NB4 (cell line): ENCODE measurements around the gene AP3S1.

ENCODE experiments used
- MYC ChIP-seq: IDR thresholded peaks from 2 replicates; pipeline ENCODE4 v1.6.1; 2011; ENCODE audit warnings: low read depth, low read length
- POLR2A ChIP-seq: IDR thresholded peaks from 2 replicates; pipeline ENCODE4 v1.6.1; 2011; ENCODE audit warnings: mild to moderate bottlenecking; ENCODE audit not compliant: insufficient read length; ENCODE audit errors: extremely low read depth
- TF ChIP-seq, protein P1 (sequence below): IDR thresholded peaks from one replicate; pipeline ENCODE4 v1.5.1; 2012; ENCODE audit warnings: low read depth, low read length
- TF ChIP-seq, protein P2 (sequence below): IDR thresholded peaks from 2 replicates; pipeline ENCODE4 v1.6.1; 2011; ENCODE audit warnings: low read depth, low read length

DNA sequence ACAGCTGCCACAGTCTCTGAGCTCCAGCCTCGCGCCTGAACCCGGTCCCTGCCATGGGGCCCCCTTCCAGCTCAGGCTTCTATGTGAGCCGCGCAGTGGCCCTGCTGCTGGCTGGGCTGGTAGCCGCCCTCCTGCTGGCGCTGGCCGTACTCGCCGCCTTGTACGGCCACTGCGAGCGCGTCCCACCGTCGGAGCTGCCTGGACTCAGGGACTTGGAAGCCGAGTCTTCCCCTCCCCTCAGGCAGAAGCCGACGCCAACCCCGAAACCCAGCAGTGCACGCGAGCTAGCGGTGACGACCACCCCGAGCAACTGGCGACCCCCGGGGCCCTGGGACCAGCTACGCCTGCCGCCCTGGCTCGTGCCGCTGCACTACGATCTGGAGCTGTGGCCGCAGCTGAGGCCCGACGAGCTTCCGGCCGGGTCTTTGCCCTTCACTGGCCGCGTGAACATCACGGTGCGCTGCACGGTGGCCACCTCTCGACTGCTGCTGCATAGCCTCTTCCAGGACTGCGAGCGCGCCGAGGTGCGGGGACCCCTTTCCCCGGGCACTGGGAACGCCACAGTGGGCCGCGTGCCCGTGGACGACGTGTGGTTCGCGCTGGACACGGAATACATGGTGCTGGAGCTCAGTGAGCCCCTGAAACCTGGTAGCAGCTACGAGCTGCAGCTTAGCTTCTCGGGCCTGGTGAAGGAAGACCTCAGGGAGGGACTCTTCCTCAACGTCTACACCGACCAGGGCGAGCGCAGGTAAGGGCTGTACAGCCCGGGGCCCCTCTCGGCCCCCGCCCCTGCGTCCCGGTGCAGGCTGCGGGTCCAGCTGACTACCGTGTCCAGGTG lies 121.0 kb downstream of the AP3S1 start:
- TF ChIP-seq, protein P1, sequence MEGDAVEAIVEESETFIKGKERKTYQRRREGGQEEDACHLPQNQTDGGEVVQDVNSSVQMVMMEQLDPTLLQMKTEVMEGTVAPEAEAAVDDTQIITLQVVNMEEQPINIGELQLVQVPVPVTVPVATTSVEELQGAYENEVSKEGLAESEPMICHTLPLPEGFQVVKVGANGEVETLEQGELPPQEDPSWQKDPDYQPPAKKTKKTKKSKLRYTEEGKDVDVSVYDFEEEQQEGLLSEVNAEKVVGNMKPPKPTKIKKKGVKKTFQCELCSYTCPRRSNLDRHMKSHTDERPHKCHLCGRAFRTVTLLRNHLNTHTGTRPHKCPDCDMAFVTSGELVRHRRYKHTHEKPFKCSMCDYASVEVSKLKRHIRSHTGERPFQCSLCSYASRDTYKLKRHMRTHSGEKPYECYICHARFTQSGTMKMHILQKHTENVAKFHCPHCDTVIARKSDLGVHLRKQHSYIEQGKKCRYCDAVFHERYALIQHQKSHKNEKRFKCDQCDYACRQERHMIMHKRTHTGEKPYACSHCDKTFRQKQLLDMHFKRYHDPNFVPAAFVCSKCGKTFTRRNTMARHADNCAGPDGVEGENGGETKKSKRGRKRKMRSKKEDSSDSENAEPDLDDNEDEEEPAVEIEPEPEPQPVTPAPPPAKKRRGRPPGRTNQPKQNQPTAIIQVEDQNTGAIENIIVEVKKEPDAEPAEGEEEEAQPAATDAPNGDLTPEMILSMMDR: no peak
- TF ChIP-seq MYC (no peak), POLR2A (no peak)
- TF ChIP-seq, protein P2, sequence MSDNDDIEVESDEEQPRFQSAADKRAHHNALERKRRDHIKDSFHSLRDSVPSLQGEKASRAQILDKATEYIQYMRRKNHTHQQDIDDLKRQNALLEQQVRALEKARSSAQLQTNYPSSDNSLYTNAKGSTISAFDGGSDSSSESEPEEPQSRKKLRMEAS: no peak
